NCI-H1105 (cell line): ENCODE results near the gene KLHL18.
"Not testable (repeated sequence)": the region's sequence is repeated elsewhere in the genome, so short reads cannot be mapped to it uniquely, and the experiment has no call there.

Experiments
- DNase-seq: peaks from one replicate; lab custom pipeline; 2025; lab: John Stamatoyannopoulos, UW

Gene KLHL18

GRCh38 chr3:47274652-47275051, 8.1 kb upstream of the KLHL18 start:
- DNase-seq = no peak

- DNase-seq = no peak
These were observed 6.2 kb upstream of the KLHL18 start for GRCh38 chr3:47276558-47276957.

- no peak for DNase-seq
These were observed 2.2 kb upstream of the KLHL18 start for GRCh38 chr3:47280519-47280918.

GRCh38 chr3:47283193-47283537, 421 bp downstream of the KLHL18 start:
- DNase-seq = no peak

- DNase-seq = no peak
These were observed 1.0 kb downstream of the KLHL18 start for GRCh38 chr3:47283591-47284364.

- no peak for DNase-seq
These were observed 6.5 kb downstream of the KLHL18 start for GRCh38 chr3:47288966-47289910.

GRCh38 chr3:47291158-47291753, 8.5 kb downstream of the KLHL18 start:
- DNase-seq = no peak

- not testable (repeated sequence) for DNase-seq
These were observed 9.1 kb downstream of the KLHL18 start for GRCh38 chr3:47291754-47292420.

GRCh38 chr3:47293822-47294221, 11.1 kb downstream of the KLHL18 start:
- DNase-seq = no peak

GRCh38 chr3:47294392-47294791, 11.6 kb downstream of the KLHL18 start:
- DNase-seq = no peak

- no peak for DNase-seq
These were observed 12.6 kb downstream of the KLHL18 start for GRCh38 chr3:47295322-47295721.

GRCh38 chr3:47295976-47296375, 13.2 kb downstream of the KLHL18 start:
- DNase-seq = no peak

- no peak for DNase-seq
These were observed 14.0 kb downstream of the KLHL18 start for GRCh38 chr3:47296562-47297302.

GRCh38 chr3:47298439-47298838, 15.7 kb downstream of the KLHL18 start:
- no peak for DNase-seq

- no peak for DNase-seq
These were observed 16.9 kb downstream of the KLHL18 start for GRCh38 chr3:47299381-47300318.

GRCh38 chr3:47301456-47301855, 18.7 kb downstream of the KLHL18 start:
- DNase-seq = no peak

- no peak for DNase-seq
These were observed 23.3 kb downstream of the KLHL18 start for GRCh38 chr3:47306022-47306421.

- not testable (repeated sequence) for DNase-seq
These were observed 26.5 kb downstream of the KLHL18 start for GRCh38 chr3:47309231-47309630.

GRCh38 chr3:47310391-47310790, 27.6 kb downstream of the KLHL18 start:
- no peak for DNase-seq

GRCh38 chr3:47313341-47314055, 30.8 kb downstream of the KLHL18 start:
- no peak for DNase-seq
